DMS153 (cell line): Measurements from ENCODE around the gene CEBPE.

Experiments used
- DNase-seq: peaks from one replicate; lab custom pipeline; 2025; lab: John Stamatoyannopoulos, UW

The CEBPE gene

DNA sequence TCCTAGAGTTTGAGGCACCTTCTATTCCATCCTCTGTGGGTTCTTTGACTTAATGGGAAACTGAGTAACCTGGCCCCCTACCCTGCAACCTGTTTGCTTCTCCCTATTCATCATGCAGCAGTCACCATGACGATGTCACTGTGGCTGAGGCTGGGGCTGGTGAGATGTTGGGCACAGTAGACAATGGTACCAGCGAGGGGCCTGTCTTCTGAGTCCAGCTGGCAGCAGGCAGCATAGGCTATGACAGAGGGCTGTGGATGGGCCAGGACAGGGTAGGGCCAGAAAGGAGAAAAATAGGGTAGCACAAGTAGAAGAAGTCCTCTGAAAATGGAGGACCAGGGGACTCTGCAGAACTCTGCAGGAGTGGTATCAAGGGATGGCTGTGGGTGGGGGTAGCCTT, 16.3 kb downstream of the CEBPE start:
- no peak for DNase-seq

DNA sequence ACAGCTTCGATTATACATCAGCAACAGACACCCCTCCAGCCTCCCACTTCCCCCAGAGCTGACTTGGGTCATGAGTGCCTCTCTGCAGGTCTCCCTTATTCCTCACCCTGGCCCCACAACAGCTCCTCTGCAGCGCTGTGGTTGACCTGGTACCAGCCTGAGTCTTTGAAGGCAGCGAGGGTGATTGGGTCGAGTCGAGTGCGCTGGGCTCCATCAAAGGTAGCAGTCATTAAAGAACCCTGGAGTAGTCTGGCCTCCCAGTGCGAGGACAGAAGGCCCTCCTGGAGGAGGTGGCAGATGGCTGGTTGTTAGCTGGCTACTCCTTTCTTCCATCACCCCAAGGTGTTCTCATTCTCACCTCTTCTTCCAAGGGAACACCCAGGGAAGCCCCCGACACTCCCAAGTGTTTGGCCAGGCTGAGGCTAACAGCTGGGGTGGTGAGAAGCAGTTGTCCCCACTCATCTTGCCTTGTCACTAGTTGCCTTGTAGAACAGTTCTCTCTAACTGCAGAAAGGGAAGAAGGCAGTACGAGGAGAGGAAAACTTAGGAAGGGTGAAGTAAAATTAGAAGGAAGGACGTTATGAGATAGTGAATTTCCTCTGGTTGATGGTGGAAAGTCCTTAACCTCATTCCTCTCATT, 16.9 kb downstream of the CEBPE start:
- no peak for DNase-seq

GRCh38 chr14:23101213-23101970, 17.7 kb downstream of the CEBPE start:
- no peak for DNase-seq

GRCh38 chr14:23099212-23099861, 19.7 kb downstream of the CEBPE start:
- no peak for DNase-seq

GRCh38 chr14:23097786-23098185, 21.3 kb downstream of the CEBPE start:
- no peak for DNase-seq

GRCh38 chr14:23095196-23096108, 23.6 kb downstream of the CEBPE start, which contains the start of gene C14orf119:
C14orf119 (plus strand) TSS chr14:23095505; CDS start chr14:23097659, 2,154 bp downstream.
- no peak for DNase-seq

- no peak for DNase-seq
These were observed 24.3 kb downstream of the CEBPE start, which contains the start of gene ACIN1 for GRCh38 chr14:23094666-23095195. ACIN1 (minus strand) TSS chr14:23095136; CDS start chr14:23095112, 24 bp downstream.

- no peak for DNase-seq
These were observed 24.9 kb downstream of the CEBPE start for GRCh38 chr14:23093991-23094665.

- no peak for DNase-seq
These were observed 25.5 kb downstream of the CEBPE start for GRCh38 chr14:23093526-23093925.

- DNase-seq, result no peak
These were observed 26.0 kb downstream of the CEBPE start for GRCh38 chr14:23093104-23093503.

GRCh38 chr14:23091294-23092225, 27.5 kb downstream of the CEBPE start:
- DNase-seq, result no peak

- DNase-seq, result no peak
These were observed 28.8 kb downstream of the CEBPE start for GRCh38 chr14:23090254-23090636.

- DNase-seq, result no peak
These were observed 29.4 kb downstream of the CEBPE start for GRCh38 chr14:23089498-23090253.

DNA sequence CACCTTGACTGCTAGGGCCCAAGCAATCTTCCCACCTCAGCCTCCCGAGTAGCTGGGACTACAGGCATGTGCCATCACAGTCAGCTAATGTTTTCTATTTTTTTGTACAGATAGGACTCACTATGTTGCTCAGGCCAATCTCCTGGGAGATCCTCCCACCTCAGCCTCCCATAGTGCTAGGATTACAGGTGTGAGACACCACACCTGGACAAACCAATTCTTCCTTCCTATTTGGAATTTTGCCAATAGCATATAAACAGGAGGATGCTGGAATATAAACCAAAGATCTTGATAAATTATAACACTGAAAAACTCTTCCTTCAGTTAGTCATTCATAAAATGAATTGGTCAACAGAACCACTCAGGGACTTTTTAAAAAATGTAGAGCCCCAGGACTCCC, 32.5 kb downstream of the CEBPE start:
- DNase-seq, result no peak

DNA sequence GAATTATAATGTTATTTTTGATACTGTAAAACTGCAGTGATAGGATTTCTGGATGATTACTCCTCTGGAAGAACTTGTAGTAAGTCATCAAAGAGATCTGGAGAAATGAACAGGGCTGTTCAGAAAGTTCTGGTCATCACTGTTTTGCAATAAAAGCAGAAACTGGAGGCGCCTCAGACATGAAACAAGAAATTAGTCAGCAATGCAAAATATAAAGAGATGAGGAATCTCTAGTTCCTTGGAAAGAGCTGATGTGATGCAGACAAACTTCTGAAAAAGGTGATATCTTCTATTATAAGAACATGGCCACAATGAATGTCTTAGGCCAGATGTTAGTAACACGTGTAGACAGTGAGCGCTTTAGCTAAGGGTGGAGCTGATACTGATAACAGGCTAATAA, 33.6 kb downstream of the CEBPE start:
- DNase-seq, result no peak

GRCh38 chr14:23080474-23080873, 38.6 kb downstream of the CEBPE start:
- DNase-seq, result no peak

DNA sequence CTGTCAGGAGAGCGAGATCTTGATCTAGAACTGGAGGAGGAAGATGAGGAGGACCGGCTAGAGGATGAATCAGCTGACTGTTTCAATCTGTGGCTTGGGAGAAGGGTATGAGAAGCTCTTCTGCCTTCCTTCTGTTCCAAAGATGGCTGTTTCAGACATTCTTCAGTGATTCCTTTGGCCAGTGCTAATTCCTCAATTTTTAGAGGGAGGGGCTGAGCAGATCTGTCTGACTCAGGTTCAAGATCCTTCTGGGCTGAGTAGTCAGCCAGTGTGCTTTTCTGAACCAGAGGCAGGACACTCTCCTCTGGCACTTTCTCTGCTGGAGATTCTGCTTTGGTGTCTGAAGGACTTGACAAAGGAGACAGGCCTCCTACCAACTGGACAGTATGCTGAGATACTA, 39.3 kb downstream of the CEBPE start:
- no peak for DNase-seq

- DNase-seq, result no peak
These were observed 40.4 kb downstream of the CEBPE start for GRCh38 chr14:23078692-23079116.

- DNase-seq, result no peak
These were observed 41.1 kb downstream of the CEBPE start for GRCh38 chr14:23077962-23078361.
